Lower leg skin (tissue), 4 donors: ENCODE data around the gene RTTN. TPM values are rescaled to one million over a fixed set of nuclear protein-coding genes. Genes with fewer than 3 reads are reported as not detected.

Experiments
- DNase-seq, 2 donors: peaks; one replicate each; pipeline ENCODE4 v3.0.0-alpha.2; 2019; ENCODE audit warnings: low spot score in 2 of 2
- H3K4me3 ChIP-seq: fragments of 200-600 bp; sonication (generic); 2 replicates; pipeline ENCODE4 v1.5.1; 2017; ENCODE audit warnings: mild to moderate bottlenecking, low read depth; ENCODE audit not compliant: poor library complexity, severe bottlenecking
- POLR2A ChIP-seq, 2 donors: fragments of 450-650 bp; IDR thresholded peaks; one replicate each; pipeline ENCODE4 v1.6.1; 2016 to 2017; ENCODE audit warnings: antibody characterized with exemption in 2 of 2, mild to moderate bottlenecking in 1 of 2, moderate library complexity in 1 of 2
- WGBS, 2 donors: methylation state at CpG; one replicate each; pipeline ENCODE4 v1.1.5; 2018; 5-methylcytosine and 5-hydroxymethylcytosine counted together
- intact Hi-C: fragments of 100-400 bp; cut with DNase I; formaldehyde crosslinking; loops from one replicate; pipeline ENCODE4 v1.15.0; 2023; ENCODE audit warnings: low total_unique reads
- total RNA-seq, 4 donors: library from RNA; depleted of rRNA; stranded (reverse); fragments of >200 nt; gene quantifications; one replicate each; pipeline ENCODE4 v1.1.0, GENCODE V29; 2016
- TF ChIP-seq, protein P1 (sequence below), 3 donors: fragments of 450-650 bp; IDR thresholded peaks; one replicate each; pipeline ENCODE4 v1.5.1; 2016; ENCODE audit warnings: antibody characterized with exemption in 3 of 3, mild to moderate bottlenecking in 3 of 3, moderate library complexity in 2 of 3

Gene RTTN
- total RNA-seq, 4 donors from 2014 or later = 4.8 to 14.9 (median 7.8) TPM

DNA sequence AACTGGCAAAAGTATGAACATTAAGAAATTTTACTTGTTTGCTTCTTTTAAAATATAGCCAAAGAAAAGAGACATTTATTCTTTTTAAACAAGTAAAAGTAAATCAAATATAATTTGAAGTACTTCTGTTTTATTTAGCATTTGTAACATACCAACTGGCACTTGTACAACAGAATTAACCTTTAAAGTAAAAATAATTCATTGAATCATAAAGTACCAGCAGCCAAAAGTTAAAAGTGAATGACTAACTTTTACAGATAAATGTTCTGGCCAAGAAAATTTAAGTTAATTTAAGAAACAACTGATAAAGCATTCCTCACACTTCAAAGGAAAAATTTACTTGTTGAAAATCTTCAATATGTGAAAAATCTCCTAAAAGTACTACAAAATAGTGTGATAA is 23.8 kb downstream of the RTTN start:
- no peak overlapping the region for H3K4me3 ChIP-seq
- no peak for TF ChIP-seq POLR2A (IDR thresholded peaks at IDR 0.05)
- TF ChIP-seq, protein P1, sequence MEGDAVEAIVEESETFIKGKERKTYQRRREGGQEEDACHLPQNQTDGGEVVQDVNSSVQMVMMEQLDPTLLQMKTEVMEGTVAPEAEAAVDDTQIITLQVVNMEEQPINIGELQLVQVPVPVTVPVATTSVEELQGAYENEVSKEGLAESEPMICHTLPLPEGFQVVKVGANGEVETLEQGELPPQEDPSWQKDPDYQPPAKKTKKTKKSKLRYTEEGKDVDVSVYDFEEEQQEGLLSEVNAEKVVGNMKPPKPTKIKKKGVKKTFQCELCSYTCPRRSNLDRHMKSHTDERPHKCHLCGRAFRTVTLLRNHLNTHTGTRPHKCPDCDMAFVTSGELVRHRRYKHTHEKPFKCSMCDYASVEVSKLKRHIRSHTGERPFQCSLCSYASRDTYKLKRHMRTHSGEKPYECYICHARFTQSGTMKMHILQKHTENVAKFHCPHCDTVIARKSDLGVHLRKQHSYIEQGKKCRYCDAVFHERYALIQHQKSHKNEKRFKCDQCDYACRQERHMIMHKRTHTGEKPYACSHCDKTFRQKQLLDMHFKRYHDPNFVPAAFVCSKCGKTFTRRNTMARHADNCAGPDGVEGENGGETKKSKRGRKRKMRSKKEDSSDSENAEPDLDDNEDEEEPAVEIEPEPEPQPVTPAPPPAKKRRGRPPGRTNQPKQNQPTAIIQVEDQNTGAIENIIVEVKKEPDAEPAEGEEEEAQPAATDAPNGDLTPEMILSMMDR (IDR thresholded peaks at IDR 0.05) = no peak
- intact Hi-C loops = no loop called here
- DNase-seq = no peak

DNA sequence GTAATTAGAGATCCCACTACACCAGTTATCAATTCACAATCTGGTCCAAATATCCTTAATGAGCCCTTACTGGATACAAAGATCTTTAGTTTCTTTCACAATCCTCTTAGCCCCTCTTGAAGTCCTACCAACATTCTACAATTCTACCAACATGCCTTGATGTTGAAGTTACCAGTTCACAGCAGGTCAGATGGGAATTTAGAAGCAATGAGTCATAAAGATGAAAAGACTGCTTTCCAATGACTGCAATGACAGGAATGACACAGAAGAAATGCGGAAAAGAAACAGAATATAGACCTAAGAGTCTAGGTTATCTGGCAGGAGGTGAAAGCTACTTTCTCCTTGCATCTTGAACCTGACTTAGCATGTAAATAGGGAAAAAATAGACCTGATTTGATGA is 24.5 kb downstream of the RTTN start:
- H3K4me3 ChIP-seq = no peak overlapping the region
- intact Hi-C loops = no loop called here
- TF ChIP-seq POLR2A (IDR thresholded peaks at IDR 0.05) = no peak
- 68 to 93% methylated on average over 1 of the region's 1 CpG for WGBS, 2 donors
- no peak for DNase-seq

DNA sequence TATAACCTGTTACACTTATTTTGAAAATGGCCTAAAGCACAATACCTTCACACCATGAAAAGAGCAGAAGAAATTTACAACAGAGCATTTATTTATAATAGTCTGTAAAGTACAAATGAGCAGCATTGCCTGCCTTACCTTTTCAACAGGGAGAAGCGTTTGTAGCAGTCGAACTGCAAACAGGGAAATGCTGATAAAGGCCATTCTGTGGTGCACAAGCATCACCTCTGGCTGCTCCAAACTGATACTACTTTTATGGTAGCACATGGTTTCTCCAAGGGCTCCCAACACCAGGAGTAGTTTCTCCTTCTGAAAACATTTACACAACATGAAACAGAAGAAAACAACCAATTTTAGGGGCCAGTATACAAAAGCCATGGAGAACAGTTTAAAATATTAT is 28.9 kb downstream of the RTTN start:
- H3K4me3 ChIP-seq = no peak overlapping the region
- no peak for DNase-seq
- TF ChIP-seq, protein P1 (IDR thresholded peaks at IDR 0.05) = no peak
- no peak for TF ChIP-seq POLR2A (IDR thresholded peaks at IDR 0.05)
- intact Hi-C loops = no loop called here
- 86 to 89% methylated on average over 2 of the region's 2 CpGs for WGBS, 2 donors

DNA sequence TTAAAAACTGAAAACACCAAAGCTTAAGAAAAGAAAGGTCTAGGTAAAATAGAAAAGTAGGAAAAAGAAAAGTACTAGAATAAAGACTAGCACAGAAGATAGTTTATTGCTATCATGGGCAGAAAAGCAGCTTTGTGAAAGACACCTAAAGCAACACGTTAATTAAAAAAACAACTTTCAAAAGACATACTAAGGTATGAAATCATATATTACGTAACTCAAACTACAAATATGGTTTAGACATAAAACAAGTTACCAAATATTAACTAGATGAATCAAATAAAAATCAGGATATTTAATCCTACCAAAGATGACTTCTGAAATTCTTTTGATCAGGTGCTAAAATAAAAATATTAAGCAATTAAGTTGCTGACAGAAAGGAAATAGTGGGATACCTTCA is 30.3 kb downstream of the RTTN start:
- DNase-seq = no peak
- no peak overlapping the region for H3K4me3 ChIP-seq

DNA sequence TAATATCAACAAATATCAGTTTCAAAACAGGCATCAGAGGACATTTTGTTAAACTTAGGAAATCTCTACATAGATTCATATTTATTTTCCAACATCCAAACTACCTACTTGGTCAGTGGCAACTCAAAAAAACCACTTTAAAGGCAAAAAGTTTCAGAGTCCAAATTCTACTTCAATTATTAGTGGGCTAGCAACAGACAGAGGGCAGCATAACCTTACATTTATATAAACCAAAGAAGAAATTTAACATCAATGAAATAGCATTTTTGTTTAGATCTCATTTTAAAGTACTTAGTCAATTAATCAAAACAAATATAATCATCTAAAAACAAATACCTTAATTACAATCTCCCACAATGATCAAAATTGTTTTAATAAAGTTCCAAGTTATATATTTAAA is 33.3 kb downstream of the RTTN start:
- no peak for DNase-seq
- intact Hi-C loops = no loop called here
- no peak for TF ChIP-seq POLR2A (IDR thresholded peaks at IDR 0.05)
- TF ChIP-seq, protein P1 (IDR thresholded peaks at IDR 0.05) = no peak
- no peak overlapping the region for H3K4me3 ChIP-seq

More for the DNA sequence above, 30.3 kb downstream of the RTTN start:
- WGBS, 2 donors = 91 to 92% methylated on average over 2 of the region's 2 CpGs
- TF ChIP-seq, protein P1 (IDR thresholded peaks at IDR 0.05) = no peak
- TF ChIP-seq POLR2A (IDR thresholded peaks at IDR 0.05) = no peak
- intact Hi-C loops = no loop called here

DNA sequence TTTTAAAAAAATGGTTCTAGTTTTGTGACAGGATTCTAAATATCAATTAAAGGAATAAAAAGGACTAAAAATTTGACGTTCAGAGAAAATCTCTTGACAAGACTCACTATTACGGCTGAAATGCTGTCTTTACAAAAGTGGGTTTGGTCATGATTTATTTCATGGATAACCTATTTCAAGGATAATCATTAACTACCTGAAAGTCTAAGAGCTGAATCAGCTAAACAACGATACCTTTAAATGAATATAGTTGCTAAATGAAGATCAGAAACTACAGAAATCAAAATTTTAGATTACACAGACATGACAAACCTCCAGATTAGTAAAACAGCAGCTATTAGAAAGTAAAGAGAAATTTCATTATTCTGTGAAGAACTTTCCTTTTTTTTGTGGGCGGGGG is 35.7 kb downstream of the RTTN start:
- no peak for TF ChIP-seq POLR2A (IDR thresholded peaks at IDR 0.05)
- TF ChIP-seq, protein P1 (IDR thresholded peaks at IDR 0.05) = no peak
- WGBS, 2 donors = 94 to 97% methylated on average over 4 of the region's 4 CpGs
- H3K4me3 ChIP-seq = no peak overlapping the region
- intact Hi-C loops = no loop called here
- no peak for DNase-seq
